HG02610 (cell line): Measurements from ENCODE around the gene H2BK1.

Experiments
- ATAC-seq: cut with Tn5 transposase; IDR thresholded peaks from one replicate; pipeline ENCODE4 v1.9.1; 2021; ENCODE audit warnings: mild to moderate bottlenecking, moderate library complexity; ENCODE audit not compliant: unreplicated experiment

The H2BK1 gene

DNA sequence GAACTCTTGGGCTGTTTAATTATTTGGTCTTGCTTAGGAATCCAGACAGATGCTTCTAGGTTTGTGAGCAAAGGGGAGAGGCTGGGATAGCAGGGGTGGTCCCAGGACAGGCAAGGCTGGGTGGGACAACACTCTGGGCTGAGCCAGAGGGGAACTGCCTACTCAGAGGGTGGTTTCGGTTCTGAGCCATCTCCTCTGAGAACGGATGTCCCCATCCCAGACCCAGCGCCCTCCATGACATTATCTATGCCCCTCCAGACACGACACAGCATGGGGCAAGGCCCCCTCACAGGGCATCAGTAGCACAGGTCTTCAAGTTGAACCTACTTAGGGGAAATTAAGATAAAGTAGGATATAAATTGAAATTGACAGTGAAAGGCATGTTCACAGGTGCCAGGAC, 30.3 kb downstream of the H2BK1 start:
- ATAC-seq: no peak

- ATAC-seq: no peak
Measured at GRCh38 chr7:151179287-151179860, 30.9 kb downstream of the H2BK1 start.

DNA sequence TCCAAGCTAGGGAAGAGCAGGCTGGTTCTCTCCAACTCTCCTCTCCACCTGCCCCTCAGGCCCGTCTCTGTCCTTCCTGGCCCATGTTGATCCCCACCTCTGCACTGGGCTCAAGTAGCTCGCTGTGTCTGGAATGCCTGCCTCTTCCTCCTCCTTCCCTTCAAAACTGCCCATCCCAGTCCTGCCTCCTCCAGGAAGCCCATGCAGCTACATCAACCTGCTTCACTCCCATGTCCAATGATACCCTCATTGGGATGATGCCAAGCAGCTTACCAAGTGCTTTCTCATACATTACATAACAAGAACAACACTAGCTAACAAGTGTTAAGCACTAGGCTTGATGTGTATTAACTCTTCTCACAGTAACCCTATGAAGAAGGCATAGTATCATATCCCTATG, 31.5 kb downstream of the H2BK1 start:
- no peak for ATAC-seq

DNA sequence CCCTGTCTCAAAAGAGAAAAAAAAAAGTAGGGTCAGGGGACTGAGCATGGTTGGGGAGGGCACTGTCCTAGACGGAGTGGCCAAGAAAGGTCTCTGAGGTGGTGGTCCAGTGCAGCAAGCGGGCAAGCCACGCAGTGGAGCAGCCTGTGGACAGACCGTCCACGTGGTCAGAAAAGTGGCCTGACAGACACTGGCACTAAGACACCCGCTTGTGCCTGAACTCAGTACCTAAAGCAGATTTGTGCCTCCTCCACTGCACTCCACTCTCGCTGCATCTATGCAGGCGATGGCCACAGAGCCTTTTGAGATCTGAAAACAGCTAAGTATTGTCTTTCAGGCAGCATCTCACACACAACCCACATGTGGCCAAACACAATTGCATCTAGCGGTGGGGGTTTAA, 32.1 kb downstream of the H2BK1 start:
- ATAC-seq: no peak

DNA sequence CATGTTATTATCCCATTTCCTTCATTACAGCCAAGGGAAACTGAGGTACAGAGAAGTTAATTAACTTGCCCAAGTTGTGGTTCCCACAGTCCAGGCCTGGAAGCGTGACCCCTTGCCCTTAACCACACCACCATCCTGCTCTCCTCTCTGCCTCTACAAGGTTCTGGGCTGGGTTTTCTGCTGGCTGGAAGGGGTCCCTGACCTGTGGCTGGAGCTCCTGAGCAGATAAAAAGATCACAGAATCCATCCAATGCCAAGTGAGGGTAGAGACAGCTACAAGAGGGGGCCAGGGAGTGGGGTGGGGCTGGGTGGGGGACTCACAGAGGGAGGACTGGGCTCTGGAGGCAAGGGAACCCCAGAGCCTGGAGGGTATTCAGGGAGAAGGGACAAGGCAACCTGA, 33.0 kb downstream of the H2BK1 start:
- no peak for ATAC-seq

- no peak for ATAC-seq
Measured at GRCh38 chr7:151176401-151176800, 33.9 kb downstream of the H2BK1 start.

DNA sequence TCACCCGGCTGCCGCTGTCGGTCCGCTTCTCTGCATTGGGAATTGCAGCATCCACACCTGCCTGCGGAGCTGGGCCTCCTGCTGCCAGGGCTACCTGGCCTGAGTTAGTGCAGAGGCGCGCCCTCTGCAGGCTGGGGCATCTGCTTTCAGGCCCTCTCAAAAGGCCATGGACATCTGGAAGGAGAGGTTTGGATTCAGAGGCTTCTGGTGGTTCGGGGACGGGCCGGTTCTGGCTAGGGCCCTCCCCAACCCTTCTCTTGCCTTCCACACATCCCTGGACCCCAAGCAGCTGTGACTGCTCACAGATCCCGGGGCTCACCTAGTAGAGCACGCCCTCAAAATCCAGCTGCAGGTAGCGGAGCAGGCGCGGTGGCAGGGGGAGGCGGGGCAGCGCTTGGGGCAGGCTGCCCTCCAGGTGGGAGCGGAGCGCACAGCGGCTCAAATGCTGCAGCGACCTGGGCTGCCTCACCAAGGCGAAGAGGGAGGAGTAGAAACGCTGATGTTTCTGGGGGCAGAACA, 34.4 kb downstream of the H2BK1 start:
- ATAC-seq: no peak

- ATAC-seq: no peak
Measured at GRCh38 chr7:151175047-151175792, 35.1 kb downstream of the H2BK1 start.

DNA sequence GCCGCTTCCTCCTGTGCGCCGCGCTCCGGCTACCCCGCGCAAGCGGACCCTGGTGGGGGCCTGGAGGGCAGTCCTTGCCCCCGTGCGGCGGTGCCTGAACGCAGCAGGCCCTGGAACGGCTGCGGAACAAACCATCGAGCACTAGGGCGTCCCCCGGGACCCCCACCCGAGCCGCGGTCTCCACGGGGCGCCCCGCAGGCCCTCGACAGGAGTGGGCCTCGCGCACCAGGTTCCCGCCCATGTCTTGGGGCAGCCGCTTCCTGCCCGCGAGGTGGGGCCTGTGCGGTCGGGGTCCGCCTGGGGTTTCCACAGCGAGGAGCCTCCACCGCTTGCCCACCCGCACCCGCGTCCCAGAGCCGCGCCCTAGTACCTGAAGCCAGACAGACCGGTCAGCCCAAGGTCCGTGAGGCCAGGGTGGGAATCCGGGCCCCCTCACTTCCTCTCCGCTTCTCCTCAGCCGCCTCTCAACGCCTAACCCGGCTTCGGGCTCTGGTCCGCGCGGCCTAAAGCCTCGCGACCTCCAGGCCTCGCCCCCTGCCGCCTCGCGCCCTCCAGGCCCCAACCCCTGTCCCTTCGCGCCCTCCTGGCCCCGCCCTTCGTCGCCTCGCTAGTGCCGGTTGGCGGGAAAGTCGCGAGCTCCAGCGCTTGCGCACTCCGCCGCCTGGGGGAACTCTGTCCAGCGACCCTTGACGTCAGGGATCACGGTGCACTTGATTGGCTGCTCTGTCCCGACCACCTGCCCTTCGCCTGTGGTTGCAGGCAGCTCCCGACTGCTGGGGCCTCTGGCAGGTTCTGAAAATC, 35.8 kb downstream of the H2BK1 start:
- no peak for ATAC-seq

GRCh38 chr7:151173386-151174245, 36.7 kb downstream of the H2BK1 start:
- no peak for ATAC-seq

DNA sequence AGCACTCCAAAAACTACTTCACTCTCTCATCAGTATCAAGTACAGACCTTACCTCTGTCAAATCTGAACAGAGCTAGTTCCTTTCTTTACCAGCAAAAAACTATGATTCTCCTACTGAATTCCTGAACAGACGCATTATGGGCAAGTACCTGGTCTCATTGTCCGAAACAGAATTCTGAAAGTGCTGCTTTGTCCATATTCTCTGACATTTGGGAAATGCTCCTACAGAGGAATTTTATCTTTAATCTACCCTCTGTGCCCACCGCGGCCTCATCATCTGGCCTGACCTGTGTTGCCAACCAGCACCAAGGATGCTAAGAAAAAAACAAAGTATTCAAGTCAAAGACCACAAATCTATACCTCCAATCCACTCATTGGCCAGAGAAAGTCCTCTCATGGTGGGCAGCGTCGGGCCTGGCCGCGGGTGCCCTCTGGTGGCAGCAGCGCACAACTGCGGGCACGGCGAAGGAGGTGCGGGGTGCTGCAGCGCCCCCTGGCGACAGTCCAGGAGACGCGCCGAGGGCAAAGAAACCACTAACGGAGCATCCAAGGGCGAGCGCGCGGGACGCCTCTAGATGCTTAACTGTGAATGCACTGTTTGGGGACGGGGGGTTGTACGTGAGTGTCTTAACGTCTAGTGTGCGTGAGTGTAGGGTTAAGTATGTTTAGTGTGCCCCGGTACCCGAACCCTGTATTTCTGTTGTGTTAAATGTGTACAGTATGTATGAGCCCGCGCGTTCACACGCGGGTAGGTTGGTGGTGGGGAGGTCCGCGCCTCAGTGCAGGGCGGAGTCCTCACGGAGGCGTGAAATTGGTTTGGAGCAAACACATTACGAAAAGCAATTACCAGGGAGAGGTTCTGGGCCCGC, 37.8 kb downstream of the H2BK1 start:
- ATAC-seq: no peak

GRCh38 chr7:151168787-151169162, 41.5 kb downstream of the H2BK1 start:
- no peak for ATAC-seq

GRCh38 chr7:151168003-151168786, 42.1 kb downstream of the H2BK1 start:
- no peak for ATAC-seq

GRCh38 chr7:151167197-151167961, 42.9 kb downstream of the H2BK1 start, which contains the start of gene GBX1:
Gene GBX1, minus strand, starts transcription at chr7:151167694. Its CDS starts 146 bp downstream, at chr7:151167548.
- ATAC-seq: no peak

DNA sequence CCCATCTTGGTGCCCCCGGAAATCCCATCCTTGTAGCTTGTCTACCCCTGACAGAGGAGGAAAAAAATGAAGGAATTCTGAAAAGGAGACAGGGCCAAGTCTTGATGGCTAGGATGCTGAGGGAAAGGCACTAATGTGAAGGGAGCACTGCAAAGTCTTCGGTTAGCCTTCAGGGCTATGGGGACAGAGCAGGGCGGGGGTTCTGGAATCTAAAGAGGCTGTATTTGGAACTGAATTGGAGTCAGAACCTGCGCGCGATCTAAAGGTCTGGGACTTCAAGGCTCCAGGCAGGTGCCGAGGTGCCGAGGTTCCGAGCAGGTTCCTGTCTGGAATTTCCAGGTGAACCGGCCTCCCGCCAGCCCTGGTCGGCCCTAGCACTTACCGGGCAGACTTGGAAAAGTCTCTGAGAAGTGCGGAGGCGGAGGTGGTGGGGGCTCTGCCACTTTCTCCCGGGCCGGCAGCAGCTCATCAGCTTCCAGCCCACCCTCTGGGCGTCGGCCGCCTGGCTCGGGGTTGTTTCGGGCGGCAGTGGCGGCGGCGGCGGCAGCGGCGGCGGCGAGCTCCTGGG, 43.6 kb downstream of the H2BK1 start:
- ATAC-seq: no peak

- no peak for ATAC-seq
Measured at GRCh38 chr7:151161757-151162156, 48.5 kb downstream of the H2BK1 start.
